OCI-LY3 (cell line): ENCODE measurements around the gene EPHB3.

ENCODE experiments used
- H2AFZ ChIP-seq: fragments of 200-600, 300-600 bp; shearing (Covaris generic); 2 replicates; pipeline ENCODE4 v1.6.0; 2014; ENCODE audit warnings: antibody characterized with exemption, low read depth, low read length
- H3K27ac ChIP-seq: fragments of 200-600, 300-600 bp; sonication (generic); 2 replicates; pipeline ENCODE4 v1.5.1; 2014; ENCODE audit warnings: mild to moderate bottlenecking, low read length, moderate library complexity, mixed read lengths
- H3K27me3 ChIP-seq: fragments of 200-600, 300-600 bp; sonication (generic); 2 replicates; pipeline ENCODE4 v1.6.1; 2014; ENCODE audit warnings: low read depth, low read length, mixed read lengths
- H3K36me3 ChIP-seq: fragments of 200-600, 300-600 bp; sonication (generic); replicated peaks from 2 replicates; pipeline ENCODE3; 2014; ENCODE audit warnings: low read depth, low read length, mixed read lengths
- H3K4me1 ChIP-seq: fragments of 300-600, 200-600 bp; sonication (generic); 2 replicates; pipeline ENCODE4 v1.6.1; 2014; ENCODE audit warnings: low read length, mixed read lengths
- H3K4me2 ChIP-seq: fragments of 200-600, 300-600 bp; sonication (generic); 2 replicates; pipeline ENCODE4 v1.6.1; 2014; ENCODE audit warnings: low read length, mixed read lengths
- H3K4me3 ChIP-seq: fragments of 300-600, 200-600 bp; sonication (generic); 2 replicates; pipeline ENCODE4 v1.5.1; 2014; ENCODE audit warnings: antibody characterized with exemption, mild to moderate bottlenecking, low read length, moderate library complexity
- H3K79me2 ChIP-seq: fragments of 300-600, 200-600 bp; shearing (Covaris generic); 2 replicates; pipeline ENCODE4 v1.6.1; 2014; ENCODE audit warnings: mild to moderate bottlenecking, low read length, mixed read lengths
- H3K9ac ChIP-seq: fragments of 300-600, 200-600 bp; shearing (Covaris generic); 2 replicates; pipeline ENCODE4 v1.6.0; 2014; ENCODE audit warnings: mild to moderate bottlenecking, low read length, moderate library complexity
- H3K9me3 ChIP-seq: fragments of 200-600, 300-600 bp; shearing (Covaris generic); 2 replicates; pipeline ENCODE4 v1.6.1; 2014; ENCODE audit warnings: low read length, mixed read lengths; ENCODE audit not compliant: insufficient read depth
- H4K20me1 ChIP-seq: fragments of 200-600, 300-600 bp; sonication (generic); 2 replicates; pipeline ENCODE4 v1.6.1; 2016; ENCODE audit warnings: low read length, mixed read lengths; ENCODE audit not compliant: insufficient read depth
- CTCF ChIP-seq: fragments of 200-600, 300-600 bp; sonication (generic); IDR thresholded peaks from 2 replicates; pipeline ENCODE4 v1.5.1; 2014; ENCODE audit warnings: antibody characterized with exemption, low read length, low read depth
- EZH2phosphoT487 ChIP-seq: fragments of 200-600 bp; shearing (Covaris generic); IDR thresholded peaks from 2 replicates; pipeline ENCODE4 v1.6.1; 2018; ENCODE audit warnings: antibody characterized with exemption, mixed run types, low read depth

The EPHB3 gene

GRCh38 chr3:184563941-184564684 lies 2.5 kb downstream of the EPHB3 start:
- no peaks in the 10 kb centered on the region for H3K36me3 ChIP-seq
- H3K27ac ChIP-seq = no peak overlapping the region
- H3K9me3 ChIP-seq = no peaks in the 10 kb centered on the region
- no peaks in the 10 kb centered on the region for H4K20me1 ChIP-seq
- H3K9ac ChIP-seq = no peak overlapping the region
- H3K27me3 ChIP-seq = peaks cover 12% of the 10 kb centered on the region
- no peaks in the 10 kb centered on the region for H3K4me1 ChIP-seq
- no peak overlapping the region for H3K4me3 ChIP-seq
- H2AFZ ChIP-seq = no peak overlapping the region
- no peaks in the 10 kb centered on the region for H3K79me2 ChIP-seq
- TF ChIP-seq EZH2phosphoT487 (no peak), CTCF (no peak)
- no peak overlapping the region for H3K4me2 ChIP-seq

GRCh38 chr3:184564685-184565385 lies 3.2 kb downstream of the EPHB3 start:
- H3K9ac ChIP-seq = no peak overlapping the region
- no peak for TF ChIP-seq EZH2phosphoT487
- no peak for TF ChIP-seq CTCF
- H3K79me2 ChIP-seq = no peaks in the 10 kb centered on the region
- no peaks in the 10 kb centered on the region for H4K20me1 ChIP-seq
- H3K27me3 ChIP-seq = peaks cover 8% of the 10 kb centered on the region
- H3K4me3 ChIP-seq = no peak overlapping the region
- H2AFZ ChIP-seq = no peak overlapping the region
- H3K4me2 ChIP-seq = no peak overlapping the region
- no peaks in the 10 kb centered on the region for H3K36me3 ChIP-seq
- no peak overlapping the region for H3K27ac ChIP-seq
- H3K9me3 ChIP-seq = no peaks in the 10 kb centered on the region
- no peaks in the 10 kb centered on the region for H3K4me1 ChIP-seq

- H3K9ac ChIP-seq = no peak overlapping the region
- no peaks in the 10 kb centered on the region for H3K79me2 ChIP-seq
- no peaks in the 10 kb centered on the region for H3K36me3 ChIP-seq
- H3K4me1 ChIP-seq = no peaks in the 10 kb centered on the region
- no peak overlapping the region for H3K27ac ChIP-seq
- H3K4me2 ChIP-seq = no peak overlapping the region
- no peak for TF ChIP-seq CTCF
- no peak for TF ChIP-seq EZH2phosphoT487
- no peak overlapping the region for H2AFZ ChIP-seq
- H3K9me3 ChIP-seq = no peaks in the 10 kb centered on the region
- peaks cover 4% of the 10 kb centered on the region for H3K27me3 ChIP-seq
- H3K4me3 ChIP-seq = no peak overlapping the region
- no peaks in the 10 kb centered on the region for H4K20me1 ChIP-seq
Observed at GRCh38 chr3:184565421-184566211, 4.0 kb downstream of the EPHB3 start.
